ENCODE data around the gene CASP8AP2.

GRCh38 chr6:89784838-89785237 lies 44.8 kb upstream of the CASP8AP2 start:
- TF ChIP-seq CTCF (IDR thresholded peaks at IDR 0.05; ENCODE audit: low read length) (no peak), EZH2 (IDR thresholded peaks at IDR 0.05; ENCODE audit: borderline replicate concordance, low read length) (no peak)

Data from OCI-LY1 (cell line).